Lower leg skin (tissue), 3 donors: ENCODE results near the gene ZNF22.

Source experiments
- POLR2A ChIP-seq, 2 donors: fragments of 450-650 bp; IDR thresholded peaks; one replicate each; pipeline ENCODE4 v1.6.1; 2016 to 2017; ENCODE audit warnings: antibody characterized with exemption in 2 of 2, mild to moderate bottlenecking in 1 of 2, moderate library complexity in 1 of 2
- TF ChIP-seq, protein P1 (sequence below), 3 donors: fragments of 450-650 bp; IDR thresholded peaks; one replicate each; pipeline ENCODE4 v1.5.1; 2016; ENCODE audit warnings: antibody characterized with exemption in 3 of 3, mild to moderate bottlenecking in 3 of 3, moderate library complexity in 2 of 3

DNA sequence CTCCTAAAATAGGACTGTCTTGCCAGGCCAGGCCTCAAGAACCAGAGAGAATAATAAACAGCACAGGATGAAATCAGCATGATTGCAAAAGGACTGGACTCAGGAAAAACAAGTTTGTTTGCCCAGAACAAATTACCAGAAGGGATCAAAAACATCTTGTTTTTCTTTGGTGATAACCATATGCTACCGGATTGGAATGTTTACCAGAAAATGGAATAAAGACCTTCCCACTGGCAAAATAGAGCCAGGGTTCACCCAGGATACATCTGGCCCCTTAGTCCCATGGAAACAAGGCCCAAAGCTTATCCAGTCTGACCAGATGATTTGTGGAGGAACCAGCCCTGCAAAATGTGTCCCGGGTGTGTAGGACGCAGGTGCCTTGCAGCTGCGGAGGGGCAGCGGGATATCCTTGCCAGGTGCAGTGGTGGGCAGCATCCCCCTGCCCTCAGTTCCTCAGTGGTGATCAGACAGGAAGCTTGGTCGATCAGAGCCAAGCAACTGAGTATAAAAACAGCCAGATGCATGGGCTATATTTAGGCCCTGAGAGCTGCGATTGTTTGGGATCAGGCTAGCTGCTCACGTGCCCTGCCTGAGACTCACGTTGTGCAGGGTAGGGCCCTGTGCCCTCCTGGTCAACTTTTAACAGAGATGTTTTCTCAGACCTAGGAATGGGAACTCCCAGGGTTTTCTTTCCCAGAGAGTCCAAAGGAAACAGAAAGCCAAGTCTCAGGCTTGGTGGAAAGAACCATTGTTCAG lies 4.6 kb upstream of the ZNF22 start:
- TF ChIP-seq, protein P1, sequence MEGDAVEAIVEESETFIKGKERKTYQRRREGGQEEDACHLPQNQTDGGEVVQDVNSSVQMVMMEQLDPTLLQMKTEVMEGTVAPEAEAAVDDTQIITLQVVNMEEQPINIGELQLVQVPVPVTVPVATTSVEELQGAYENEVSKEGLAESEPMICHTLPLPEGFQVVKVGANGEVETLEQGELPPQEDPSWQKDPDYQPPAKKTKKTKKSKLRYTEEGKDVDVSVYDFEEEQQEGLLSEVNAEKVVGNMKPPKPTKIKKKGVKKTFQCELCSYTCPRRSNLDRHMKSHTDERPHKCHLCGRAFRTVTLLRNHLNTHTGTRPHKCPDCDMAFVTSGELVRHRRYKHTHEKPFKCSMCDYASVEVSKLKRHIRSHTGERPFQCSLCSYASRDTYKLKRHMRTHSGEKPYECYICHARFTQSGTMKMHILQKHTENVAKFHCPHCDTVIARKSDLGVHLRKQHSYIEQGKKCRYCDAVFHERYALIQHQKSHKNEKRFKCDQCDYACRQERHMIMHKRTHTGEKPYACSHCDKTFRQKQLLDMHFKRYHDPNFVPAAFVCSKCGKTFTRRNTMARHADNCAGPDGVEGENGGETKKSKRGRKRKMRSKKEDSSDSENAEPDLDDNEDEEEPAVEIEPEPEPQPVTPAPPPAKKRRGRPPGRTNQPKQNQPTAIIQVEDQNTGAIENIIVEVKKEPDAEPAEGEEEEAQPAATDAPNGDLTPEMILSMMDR (IDR thresholded peaks at IDR 0.05), result no peak
- no peak for TF ChIP-seq POLR2A (IDR thresholded peaks at IDR 0.05)
